ENCODE results near the gene NRP1. TPM values are rescaled to one million over a fixed set of nuclear protein-coding genes. Genes with fewer than 3 reads are reported as not detected.

The NRP1 gene
- total RNA-seq, 1 experiment from 2014 or later = 85.9 TPM

GRCh38 chr10:33201056-33201780 is 133.2 kb downstream of the NRP1 start:
- Histone ChIP-seq H3K4me1 (replicated peaks) (peaks cover 4% of the 10 kb centered on the region), H3K27me3 (replicated peaks) (no peaks in the 10 kb centered on the region), H3K36me3 (peaks cover 85% of the 10 kb centered on the region), H3K27ac (no peak overlapping the region), H3K4me3 (no peak overlapping the region), H3K9me3 (replicated peaks) (no peaks in the 10 kb centered on the region)
- DNase-seq (ENCODE audit: low read depth in 1 of 2, low spot score in 2 of 2) = no peak

- Histone ChIP-seq H3K36me3 (peaks cover 83% of the 10 kb centered on the region), H3K4me1 (replicated peaks) (peaks cover 18% of the 10 kb centered on the region), H3K4me3 (no peak overlapping the region), H3K27me3 (replicated peaks) (no peaks in the 10 kb centered on the region), H3K27ac (no peak overlapping the region), H3K9me3 (replicated peaks) (no peaks in the 10 kb centered on the region)
- DNase-seq (ENCODE audit: low read depth in 1 of 2, low spot score in 2 of 2) = no peak
These were observed 134.7 kb downstream of the NRP1 start for GRCh38 chr10:33199731-33200232.

GRCh38 chr10:33198610-33199009 is 135.9 kb downstream of the NRP1 start:
- H3K36me3 ChIP-seq = peaks cover 85% of the 10 kb centered on the region
- H3K4me3 ChIP-seq = no peak overlapping the region
- H3K27ac ChIP-seq = no peak overlapping the region
- no peak for DNase-seq (ENCODE audit: low read depth in 1 of 2, low spot score in 2 of 2)
- H3K27me3 ChIP-seq (replicated peaks) = no peaks in the 10 kb centered on the region
- no peaks in the 10 kb centered on the region for H3K9me3 ChIP-seq (replicated peaks)
- peaks cover 30% of the 10 kb centered on the region for H3K4me1 ChIP-seq (replicated peaks)

- Histone ChIP-seq H3K27ac (no peak overlapping the region), H3K4me3 (no peak overlapping the region)
These were observed 137.6 kb downstream of the NRP1 start for GRCh38 chr10:33196710-33197491.

GRCh38 chr10:33196377-33196706 is 138.1 kb downstream of the NRP1 start:
- DNase-seq (ENCODE audit: low read depth in 1 of 2, low spot score in 2 of 2) = no peak
- Histone ChIP-seq H3K4me3 (no peak overlapping the region), H3K9me3 (replicated peaks) (no peaks in the 10 kb centered on the region), H3K27ac (no peak overlapping the region), H3K36me3 (peaks cover 73% of the 10 kb centered on the region), H3K4me1 (replicated peaks) (peaks cover 38% of the 10 kb centered on the region), H3K27me3 (replicated peaks) (no peaks in the 10 kb centered on the region)

More at GRCh38 chr10:33196710-33197491, 137.6 kb downstream of the NRP1 start:
- H3K36me3 ChIP-seq = peaks cover 78% of the 10 kb centered on the region
- no peak for DNase-seq (ENCODE audit: low read depth in 1 of 2, low spot score in 2 of 2)
- no peaks in the 10 kb centered on the region for H3K27me3 ChIP-seq (replicated peaks)
- H3K4me1 ChIP-seq (replicated peaks) = peaks cover 38% of the 10 kb centered on the region
- no peaks in the 10 kb centered on the region for H3K9me3 ChIP-seq (replicated peaks)

GRCh38 chr10:33195608-33196376 is 138.7 kb downstream of the NRP1 start:
- no peak overlapping the region for H3K27ac ChIP-seq
- H3K27me3 ChIP-seq (replicated peaks) = no peaks in the 10 kb centered on the region
- no peaks in the 10 kb centered on the region for H3K9me3 ChIP-seq (replicated peaks)
- H3K4me1 ChIP-seq (replicated peaks) = peaks cover 38% of the 10 kb centered on the region
- DNase-seq (ENCODE audit: low read depth in 1 of 2, low spot score in 2 of 2) = peak in 1 of 2 experiments; percentile 23
- H3K4me3 ChIP-seq = no peak overlapping the region
- peaks cover 72% of the 10 kb centered on the region for H3K36me3 ChIP-seq

- H3K4me3 ChIP-seq = no peak overlapping the region
- H3K4me1 ChIP-seq (replicated peaks) = peaks cover 38% of the 10 kb centered on the region
- peak overlapping the region; percentile 18 for H3K27ac ChIP-seq
- peaks cover 71% of the 10 kb centered on the region for H3K36me3 ChIP-seq
- no peaks in the 10 kb centered on the region for H3K27me3 ChIP-seq (replicated peaks)
- no peaks in the 10 kb centered on the region for H3K9me3 ChIP-seq (replicated peaks)
- peak in 1 of 2 experiments; percentile 22 for DNase-seq (ENCODE audit: low read depth in 1 of 2, low spot score in 2 of 2)
These were observed 140.6 kb downstream of the NRP1 start for GRCh38 chr10:33193701-33194521.

- peak overlapping the region; percentile 18; the same call in 1 of the 2 replicates for H3K27ac ChIP-seq
- no peak overlapping the region for H3K4me3 ChIP-seq
- H3K36me3 ChIP-seq = peaks cover 67% of the 10 kb centered on the region
- no peaks in the 10 kb centered on the region for H3K9me3 ChIP-seq (replicated peaks)
- DNase-seq (ENCODE audit: low read depth in 1 of 2, low spot score in 2 of 2) = peak; percentile 80 to 86
- H3K4me1 ChIP-seq (replicated peaks) = peaks cover 38% of the 10 kb centered on the region
- H3K27me3 ChIP-seq (replicated peaks) = no peaks in the 10 kb centered on the region
These were observed 141.3 kb downstream of the NRP1 start for GRCh38 chr10:33193057-33193700.

GRCh38 chr10:33192190-33192589 is 142.3 kb downstream of the NRP1 start:
- H3K36me3 ChIP-seq = peaks cover 73% of the 10 kb centered on the region
- peaks cover 38% of the 10 kb centered on the region for H3K4me1 ChIP-seq (replicated peaks)
- H3K27ac ChIP-seq = no peak overlapping the region

GRCh38 chr10:33190406-33190805 is 144.1 kb downstream of the NRP1 start:
- no peak overlapping the region for H3K27ac ChIP-seq
- H3K9me3 ChIP-seq (replicated peaks) = no peaks in the 10 kb centered on the region
- no peak for DNase-seq (ENCODE audit: low read depth in 1 of 2, low spot score in 2 of 2)
- H3K36me3 ChIP-seq = peaks cover 73% of the 10 kb centered on the region
- H3K4me1 ChIP-seq (replicated peaks) = peaks cover 26% of the 10 kb centered on the region
- H3K27me3 ChIP-seq (replicated peaks) = no peaks in the 10 kb centered on the region
- no peak overlapping the region for H3K4me3 ChIP-seq

More at GRCh38 chr10:33192190-33192589, 142.3 kb downstream of the NRP1 start:
- H3K4me3 ChIP-seq = no peak overlapping the region
- no peaks in the 10 kb centered on the region for H3K9me3 ChIP-seq (replicated peaks)
- DNase-seq (ENCODE audit: low read depth in 1 of 2, low spot score in 2 of 2) = no peak
- H3K27me3 ChIP-seq (replicated peaks) = no peaks in the 10 kb centered on the region

- no peaks in the 10 kb centered on the region for H3K27me3 ChIP-seq (replicated peaks)
- H3K4me3 ChIP-seq = no peak overlapping the region
- no peaks in the 10 kb centered on the region for H3K9me3 ChIP-seq (replicated peaks)
- no peak overlapping the region for H3K27ac ChIP-seq
- H3K4me1 ChIP-seq (replicated peaks) = peaks cover 20% of the 10 kb centered on the region
- DNase-seq (ENCODE audit: low read depth in 1 of 2, low spot score in 2 of 2) = no peak
- H3K36me3 ChIP-seq = peaks cover 73% of the 10 kb centered on the region
These were observed 144.7 kb downstream of the NRP1 start for GRCh38 chr10:33189808-33190207.

GRCh38 chr10:33189363-33189762 is 145.1 kb downstream of the NRP1 start:
- no peak for DNase-seq (ENCODE audit: low read depth in 1 of 2, low spot score in 2 of 2)
- Histone ChIP-seq H3K4me1 (replicated peaks) (peaks cover 16% of the 10 kb centered on the region), H3K36me3 (peaks cover 73% of the 10 kb centered on the region), H3K27ac (no peak overlapping the region), H3K27me3 (replicated peaks) (no peaks in the 10 kb centered on the region), H3K4me3 (no peak overlapping the region), H3K9me3 (replicated peaks) (no peaks in the 10 kb centered on the region)

Measured in SJSA1 (cell line).